PC-3 (cell line): ENCODE data around the gene MRTFA. TPM values are rescaled to one million over a fixed set of nuclear protein-coding genes. Genes with fewer than 3 reads are reported as not detected.

ENCODE experiments used
- ATAC-seq: fragments of 200-7000 bp; cut with Tn5 transposase; 2 replicates; pipeline ENCODE4 v1.9.1; 2020; ENCODE audit warnings: mild to moderate bottlenecking, moderate library complexity
- BruUV-seq: library from RNA; stranded (reverse); fragments of 400-500 nt; replicated peaks from 2 replicates; lab custom pipeline; 2021; lab: Mats Ljungman, UMichigan
- CTCF ChIA-PET: fragments of 300-600 bp; sonication (Branson Sonifier 250); formaldehyde crosslinking; loops from one replicate; lab custom pipeline; 2022; ENCODE audit warnings: antibody characterized with exemption; lab: Charles Lee
- POLR2A ChIA-PET: fragments of 300-600 bp; sonication (Branson Sonifier 250); formaldehyde crosslinking; loops from one replicate; lab custom pipeline; 2022; ENCODE audit warnings: antibody characterized with exemption; ENCODE audit not compliant: unreplicated experiment; lab: Charles Lee
- DNase-seq: peaks from one replicate; pipeline ENCODE4 v3.0.0-alpha.2; 2015
- H2AFZ ChIP-seq: fragments of 300-600 bp; sonication (generic); 2 replicates; pipeline ENCODE4 v1.6.0; 2016; ENCODE audit warnings: antibody characterized with exemption, low read length
- H3F3A ChIP-seq: fragments of 300-600 bp; sonication (generic); one replicate; pipeline ENCODE4 v1.6.0; 2017; ENCODE audit warnings: antibody characterized with exemption, low read length, control low read depth, mild to moderate bottlenecking; ENCODE audit not compliant: unreplicated experiment
- H3K27ac ChIP-seq: fragments of 300-600 bp; sonication (generic); 2 replicates; pipeline ENCODE4 v1.5.1; 2016; ENCODE audit warnings: mild to moderate bottlenecking, low read length
- H3K27me3 ChIP-seq: fragments of 300-600 bp; sonication (generic); 2 replicates; pipeline ENCODE4 v1.6.1; 2016; ENCODE audit warnings: low read length, mixed read lengths
- H3K36me3 ChIP-seq: fragments of 300-600 bp; sonication (generic); 2 replicates; pipeline ENCODE4 v1.6.1; 2016; ENCODE audit warnings: low read depth, mixed run types, low read length, mixed read lengths
- H3K4me1 ChIP-seq: fragments of 300-600 bp; sonication (generic); 2 replicates; pipeline ENCODE4 v1.5.1; 2016; ENCODE audit warnings: low read length; ENCODE audit not compliant: insufficient read depth
- H3K4me2 ChIP-seq: fragments of 300-600 bp; sonication (generic); 2 replicates; pipeline ENCODE4 v1.6.0; 2016; ENCODE audit warnings: low read length
- H3K4me3 ChIP-seq: fragments of 300-600 bp; sonication (generic); 2 replicates; pipeline ENCODE4 v1.5.1; 2016; ENCODE audit warnings: mild to moderate bottlenecking, low read length, mixed read lengths
- H3K79me2 ChIP-seq: fragments of 300-600 bp; sonication (generic); 2 replicates; pipeline ENCODE4 v1.6.1; 2017; ENCODE audit warnings: low read length, mixed read lengths
- H3K9ac ChIP-seq: fragments of 300-600 bp; sonication (generic); 2 replicates; pipeline ENCODE4 v1.6.0; 2016; ENCODE audit warnings: mild to moderate bottlenecking, low read length
- H3K9me2 ChIP-seq: fragments of 300-600 bp; sonication (generic); replicated peaks from 2 replicates; pipeline ENCODE4 v1.6.1; 2016; ENCODE audit warnings: mixed run types, low read length, mixed read lengths
- H3K9me3 ChIP-seq: fragments of 300-600 bp; sonication (generic); 2 replicates; pipeline ENCODE4 v1.6.1; 2016; ENCODE audit warnings: low read length, mixed read lengths
- H4K20me1 ChIP-seq: fragments of 300-600 bp; sonication (generic); 2 replicates; pipeline ENCODE4 v1.6.1; 2016; ENCODE audit warnings: low read length, mixed read lengths
- CTCF ChIP-seq: fragments of 300-600 bp; sonication (generic); conservative IDR thresholded peaks from 2 replicates; pipeline ENCODE4 v1.5.1; 2017; ENCODE audit warnings: antibody characterized with exemption, low read depth, mild to moderate bottlenecking, low read length
- EZH2 ChIP-seq: fragments of 300-600 bp; sonication (generic); IDR thresholded peaks from one replicate; pipeline ENCODE4 v1.6.1; 2017; ENCODE audit warnings: antibody characterized with exemption, mild to moderate bottlenecking, low read length; ENCODE audit not compliant: unreplicated experiment
- EZH2phosphoT487 ChIP-seq: fragments of 300-600 bp; sonication (generic); IDR thresholded peaks from 2 replicates; pipeline ENCODE4 v1.6.1; 2018; ENCODE audit warnings: mild to moderate bottlenecking, antibody characterized with exemption, low read length, borderline replicate concordance
- intact Hi-C: fragments of 100-400 bp; cut with micrococcal nuclease; formaldehyde crosslinking; loops from 2 replicates; pipeline ENCODE4 v1.9.0; 2023
- total RNA-seq: library from RNA; depleted of rRNA; stranded (reverse); fragments of >200 nt; gene quantifications from 2 replicates; pipeline ENCODE4 v1.2.3, GENCODE V29; 2014

Gene MRTFA
- total RNA-seq, 1 experiment from 2014 or later = 32.6 TPM

- Histone ChIP-seq H3K27ac (no peak overlapping the region), H4K20me1 (peaks cover 4% of the 10 kb centered on the region; the same call in 1 of the 2 replicates)
- no TSS peak for BruUV-seq
These were observed 30.2 kb downstream of the MRTFA start for GRCh38 chr22:40606306-40606705.

GRCh38 chr22:40605761-40606160, 30.8 kb downstream of the MRTFA start:
- H3K4me1 ChIP-seq = peaks cover 27% of the 10 kb centered on the region
- POLR2A ChIA-PET = no interaction called here
- no peak overlapping the region for H3K27ac ChIP-seq
- no peaks in the 10 kb centered on the region for H3K9me3 ChIP-seq
- H3K9ac ChIP-seq = no peak overlapping the region
- H3K36me3 ChIP-seq = no peaks in the 10 kb centered on the region
- intact Hi-C loops = no loop called here
- peaks cover 4% of the 10 kb centered on the region; the same call in 1 of the 2 replicates for H4K20me1 ChIP-seq
- H2AFZ ChIP-seq = no peak overlapping the region
- H3K4me3 ChIP-seq = no peak overlapping the region
- ATAC-seq = no peak
- no peak overlapping the region for H3K4me2 ChIP-seq
- no peaks in the 10 kb centered on the region for H3K27me3 ChIP-seq
- CTCF ChIA-PET = interaction anchor here (0.6 kb wide), 1 partner anchor 894 kb away, joined by 3 read pairs; no protein-coding TSS in a partner anchor
- TF ChIP-seq EZH2phosphoT487 = no peak
- no peak for TF ChIP-seq EZH2
- no peak for TF ChIP-seq CTCF
- H3K79me2 ChIP-seq = peaks cover 100% of the 10 kb centered on the region
- no peaks in the 10 kb centered on the region for H3K9me2 ChIP-seq
- no TSS peak for BruUV-seq
- no peak for DNase-seq
- no peaks in the 10 kb centered on the region for H3F3A ChIP-seq

More at GRCh38 chr22:40606306-40606705, 30.2 kb downstream of the MRTFA start:
- TF ChIP-seq CTCF = no peak
- TF ChIP-seq EZH2 = no peak
- TF ChIP-seq EZH2phosphoT487 = no peak
- CTCF ChIA-PET = no interaction called here
- no peak overlapping the region for H3K4me3 ChIP-seq
- peaks cover 100% of the 10 kb centered on the region for H3K79me2 ChIP-seq
- ATAC-seq (no peak), DNase-seq (no peak)
- no peaks in the 10 kb centered on the region for H3K36me3 ChIP-seq
- no peak overlapping the region for H2AFZ ChIP-seq
- intact Hi-C loops = no loop called here
- H3K9me2 ChIP-seq = no peaks in the 10 kb centered on the region
- no peaks in the 10 kb centered on the region for H3F3A ChIP-seq
- peaks cover 27% of the 10 kb centered on the region for H3K4me1 ChIP-seq
- no peaks in the 10 kb centered on the region for H3K9me3 ChIP-seq
- POLR2A ChIA-PET = no interaction called here
- H3K4me2 ChIP-seq = no peak overlapping the region
- no peaks in the 10 kb centered on the region for H3K27me3 ChIP-seq
- no peak overlapping the region for H3K9ac ChIP-seq

GRCh38 chr22:40603088-40603605, 33.4 kb downstream of the MRTFA start:
- H3K27me3 ChIP-seq = no peaks in the 10 kb centered on the region
- H3K4me2 ChIP-seq = peak overlapping the region; percentile 54
- no peaks in the 10 kb centered on the region for H3K9me2 ChIP-seq
- peaks cover 4% of the 10 kb centered on the region; the same call in 1 of the 2 replicates for H4K20me1 ChIP-seq
- H3K4me1 ChIP-seq = peaks cover 33% of the 10 kb centered on the region
- H2AFZ ChIP-seq = no peak overlapping the region
- peaks cover 100% of the 10 kb centered on the region for H3K79me2 ChIP-seq
- no TSS peak for BruUV-seq
- H3K9me3 ChIP-seq = no peaks in the 10 kb centered on the region
- DNase-seq (peak; percentile 50), ATAC-seq (peak; percentile 81)
- H3K9ac ChIP-seq = no peak overlapping the region; the same call in 1 of the 2 replicates
- no peak overlapping the region for H3K4me3 ChIP-seq
- POLR2A ChIA-PET = no interaction called here
- H3F3A ChIP-seq = no peaks in the 10 kb centered on the region
- no peaks in the 10 kb centered on the region for H3K36me3 ChIP-seq
- intact Hi-C loops = no loop called here
- H3K27ac ChIP-seq = peak overlapping the region; percentile 24
- TF ChIP-seq EZH2 = no peak
- no peak for TF ChIP-seq EZH2phosphoT487
- TF ChIP-seq CTCF = no peak
- CTCF ChIA-PET = no interaction called here
